Measurements from ENCODE around the gene SKA3.

Gene SKA3

DNA sequence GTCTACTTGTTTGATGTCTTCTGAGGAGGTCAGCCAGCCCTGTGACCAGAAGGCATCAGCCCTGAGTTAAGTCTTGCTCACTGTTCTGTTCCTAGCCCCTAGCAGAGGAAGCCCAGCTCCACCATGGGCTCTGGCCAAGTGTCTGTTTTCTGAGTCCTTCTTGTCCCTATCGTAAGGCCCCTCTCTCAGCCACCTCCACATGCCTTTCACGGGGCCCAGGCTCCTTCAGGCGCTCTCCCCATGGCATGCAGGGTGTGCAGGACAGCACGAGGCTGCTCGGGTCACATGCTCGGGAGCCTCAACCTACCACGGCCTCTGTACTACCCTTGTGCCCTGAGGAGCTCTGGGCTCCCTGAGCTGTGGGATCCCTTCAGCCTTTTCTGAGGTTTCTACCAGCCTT is 67.2 kb downstream of the SKA3 start:
- no peak for DNase-seq

DNA sequence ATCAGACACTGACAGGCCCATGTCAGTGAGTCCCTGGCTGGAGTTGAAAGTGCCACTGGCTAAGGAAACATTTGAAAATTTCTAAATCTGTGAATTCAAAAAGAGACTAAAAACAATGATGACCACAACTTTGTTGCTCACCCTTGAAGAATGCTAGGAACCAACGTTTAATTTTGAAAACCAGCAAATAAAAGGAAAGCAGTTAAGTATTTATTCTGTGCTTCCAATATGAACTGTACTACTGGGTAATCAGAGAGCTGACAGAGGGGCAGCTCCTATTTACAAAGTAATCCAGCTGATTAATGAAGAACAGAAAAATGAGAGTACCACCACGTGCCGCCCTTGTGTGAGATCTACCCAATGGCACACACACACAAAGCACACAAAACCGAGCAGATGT is 70.3 kb downstream of the SKA3 start:
- DNase-seq = no peak

DNA sequence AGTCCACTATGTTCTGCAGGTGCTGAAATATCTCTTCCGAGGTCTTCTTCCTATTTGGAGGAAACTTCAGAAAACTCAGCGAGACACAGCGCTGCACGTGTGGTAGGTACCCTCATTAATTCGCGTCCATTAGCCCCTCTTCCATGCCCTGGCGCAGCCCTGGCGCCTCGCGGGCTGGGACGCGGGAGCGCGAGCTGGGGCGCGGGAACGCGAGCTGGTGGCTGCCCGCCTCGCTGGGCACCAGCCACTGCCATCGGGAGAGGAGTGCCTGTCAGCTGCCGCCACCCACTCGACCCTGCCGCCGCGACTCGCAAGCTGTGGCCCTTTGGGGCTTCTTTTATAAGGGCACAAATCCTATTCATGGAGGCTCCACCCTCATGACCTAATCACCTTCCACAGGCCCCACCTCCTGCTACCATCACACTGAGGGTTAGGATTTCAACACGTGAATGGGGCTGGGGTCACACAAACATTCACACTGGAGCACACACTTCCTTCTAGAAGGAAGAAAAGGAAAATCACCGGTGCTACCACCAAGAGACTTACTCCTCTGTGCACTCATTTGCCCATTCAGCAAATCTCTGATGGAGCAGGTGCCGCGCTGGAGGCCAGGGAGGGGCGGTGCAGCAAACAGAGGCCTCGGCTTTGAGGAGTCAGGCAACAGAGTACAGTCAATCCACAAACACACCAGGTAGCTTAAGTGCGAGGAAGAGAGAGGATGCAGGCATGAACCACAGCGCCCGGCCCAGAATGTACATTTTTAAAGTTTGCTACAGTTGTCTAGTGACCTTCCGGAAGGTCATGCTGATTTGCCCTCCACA is 71.9 kb downstream of the SKA3 start:
- no peak for DNase-seq

Data from cortex of kidney (tissue), 1 donor.